OCI-LY3 (cell line): ENCODE measurements around the gene RAPGEF1.

ENCODE experiments used
- H2AFZ ChIP-seq: fragments of 200-600, 300-600 bp; shearing (Covaris generic); 2 replicates; pipeline ENCODE4 v1.6.0; 2014; ENCODE audit warnings: antibody characterized with exemption, low read depth, low read length
- H3K27ac ChIP-seq: fragments of 200-600, 300-600 bp; sonication (generic); 2 replicates; pipeline ENCODE4 v1.5.1; 2014; ENCODE audit warnings: mild to moderate bottlenecking, low read length, moderate library complexity, mixed read lengths
- H3K27me3 ChIP-seq: fragments of 200-600, 300-600 bp; sonication (generic); 2 replicates; pipeline ENCODE4 v1.6.1; 2014; ENCODE audit warnings: low read depth, low read length, mixed read lengths
- H3K36me3 ChIP-seq: fragments of 200-600, 300-600 bp; sonication (generic); replicated peaks from 2 replicates; pipeline ENCODE3; 2014; ENCODE audit warnings: low read depth, low read length, mixed read lengths
- H3K4me1 ChIP-seq: fragments of 300-600, 200-600 bp; sonication (generic); 2 replicates; pipeline ENCODE4 v1.6.1; 2014; ENCODE audit warnings: low read length, mixed read lengths
- H3K4me2 ChIP-seq: fragments of 200-600, 300-600 bp; sonication (generic); 2 replicates; pipeline ENCODE4 v1.6.1; 2014; ENCODE audit warnings: low read length, mixed read lengths
- H3K4me3 ChIP-seq: fragments of 300-600, 200-600 bp; sonication (generic); 2 replicates; pipeline ENCODE4 v1.5.1; 2014; ENCODE audit warnings: antibody characterized with exemption, mild to moderate bottlenecking, low read length, moderate library complexity
- H3K79me2 ChIP-seq: fragments of 300-600, 200-600 bp; shearing (Covaris generic); 2 replicates; pipeline ENCODE4 v1.6.1; 2014; ENCODE audit warnings: mild to moderate bottlenecking, low read length, mixed read lengths
- H3K9ac ChIP-seq: fragments of 300-600, 200-600 bp; shearing (Covaris generic); 2 replicates; pipeline ENCODE4 v1.6.0; 2014; ENCODE audit warnings: mild to moderate bottlenecking, low read length, moderate library complexity
- H3K9me3 ChIP-seq: fragments of 200-600, 300-600 bp; shearing (Covaris generic); 2 replicates; pipeline ENCODE4 v1.6.1; 2014; ENCODE audit warnings: low read length, mixed read lengths; ENCODE audit not compliant: insufficient read depth
- H4K20me1 ChIP-seq: fragments of 200-600, 300-600 bp; sonication (generic); 2 replicates; pipeline ENCODE4 v1.6.1; 2016; ENCODE audit warnings: low read length, mixed read lengths; ENCODE audit not compliant: insufficient read depth
- EZH2phosphoT487 ChIP-seq: fragments of 200-600 bp; shearing (Covaris generic); IDR thresholded peaks from 2 replicates; pipeline ENCODE4 v1.6.1; 2018; ENCODE audit warnings: antibody characterized with exemption, mixed run types, low read depth
- TF ChIP-seq, protein P1 (sequence below): fragments of 200-600, 300-600 bp; sonication (generic); IDR thresholded peaks from 2 replicates; pipeline ENCODE4 v1.5.1; 2014; ENCODE audit warnings: antibody characterized with exemption, low read length, low read depth

RAPGEF1 gene

DNA sequence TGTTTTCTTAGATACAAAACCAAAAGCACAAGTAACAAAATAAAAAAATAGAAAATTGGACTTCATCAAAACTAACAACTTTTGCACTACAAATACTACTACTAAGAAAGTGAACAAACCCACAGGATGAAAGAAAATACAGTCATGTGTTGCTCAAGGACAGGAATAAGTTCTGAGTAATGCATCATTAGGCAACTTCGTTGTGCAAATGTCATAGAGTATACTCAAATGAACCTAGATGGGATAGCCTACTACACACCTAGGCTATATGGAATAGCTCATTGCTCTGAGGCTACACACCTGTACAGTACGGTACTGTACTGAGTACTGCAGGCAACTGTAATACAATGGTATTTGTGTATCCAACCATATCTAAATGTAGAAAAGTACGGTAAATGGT lies 88.3 kb downstream of the RAPGEF1 start:
- no peaks in the 10 kb centered on the region for H3K9me3 ChIP-seq
- peaks cover 21% of the 10 kb centered on the region for H3K4me1 ChIP-seq
- H3K4me2 ChIP-seq: no peak overlapping the region
- H3K36me3 ChIP-seq: peaks cover 54% of the 10 kb centered on the region
- peaks cover 88% of the 10 kb centered on the region for H4K20me1 ChIP-seq
- no peak overlapping the region for H3K27ac ChIP-seq
- H3K27me3 ChIP-seq: no peaks in the 10 kb centered on the region
- H3K9ac ChIP-seq: no peak overlapping the region
- H2AFZ ChIP-seq: no peak overlapping the region
- H3K4me3 ChIP-seq: no peak overlapping the region
- TF ChIP-seq, protein P1, sequence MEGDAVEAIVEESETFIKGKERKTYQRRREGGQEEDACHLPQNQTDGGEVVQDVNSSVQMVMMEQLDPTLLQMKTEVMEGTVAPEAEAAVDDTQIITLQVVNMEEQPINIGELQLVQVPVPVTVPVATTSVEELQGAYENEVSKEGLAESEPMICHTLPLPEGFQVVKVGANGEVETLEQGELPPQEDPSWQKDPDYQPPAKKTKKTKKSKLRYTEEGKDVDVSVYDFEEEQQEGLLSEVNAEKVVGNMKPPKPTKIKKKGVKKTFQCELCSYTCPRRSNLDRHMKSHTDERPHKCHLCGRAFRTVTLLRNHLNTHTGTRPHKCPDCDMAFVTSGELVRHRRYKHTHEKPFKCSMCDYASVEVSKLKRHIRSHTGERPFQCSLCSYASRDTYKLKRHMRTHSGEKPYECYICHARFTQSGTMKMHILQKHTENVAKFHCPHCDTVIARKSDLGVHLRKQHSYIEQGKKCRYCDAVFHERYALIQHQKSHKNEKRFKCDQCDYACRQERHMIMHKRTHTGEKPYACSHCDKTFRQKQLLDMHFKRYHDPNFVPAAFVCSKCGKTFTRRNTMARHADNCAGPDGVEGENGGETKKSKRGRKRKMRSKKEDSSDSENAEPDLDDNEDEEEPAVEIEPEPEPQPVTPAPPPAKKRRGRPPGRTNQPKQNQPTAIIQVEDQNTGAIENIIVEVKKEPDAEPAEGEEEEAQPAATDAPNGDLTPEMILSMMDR: no peak
- H3K79me2 ChIP-seq: peaks cover 96% of the 10 kb centered on the region

DNA sequence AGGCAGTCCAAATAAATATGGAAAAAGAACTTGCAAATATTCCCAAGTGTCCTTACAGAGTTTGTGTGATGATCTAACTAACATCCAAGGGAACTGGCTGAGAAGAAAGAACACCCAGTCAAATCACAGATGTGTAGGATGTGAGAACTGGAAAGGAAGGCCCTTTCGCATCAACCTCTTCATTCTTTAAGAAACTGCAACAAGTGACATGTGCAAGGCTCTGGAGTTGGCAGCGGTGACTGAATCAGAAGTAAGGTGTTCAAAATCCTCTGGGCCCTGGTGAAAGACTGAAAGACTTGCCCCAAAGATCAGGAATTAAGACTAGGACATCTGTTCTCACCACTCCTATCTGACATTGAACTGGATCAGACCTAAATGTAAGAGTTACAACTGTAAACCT lies 88.7 kb downstream of the RAPGEF1 start:
- Histone ChIP-seq H3K4me2 (no peak overlapping the region), H3K27ac (no peak overlapping the region), H2AFZ (no peak overlapping the region), H3K9me3 (no peaks in the 10 kb centered on the region), H3K9ac (no peak overlapping the region), H3K27me3 (no peaks in the 10 kb centered on the region), H4K20me1 (peaks cover 89% of the 10 kb centered on the region), H3K4me3 (no peak overlapping the region), H3K79me2 (peaks cover 96% of the 10 kb centered on the region), H3K4me1 (peaks cover 21% of the 10 kb centered on the region), H3K36me3 (peaks cover 57% of the 10 kb centered on the region)
- TF ChIP-seq EZH2phosphoT487: no peak
- TF ChIP-seq, protein P1: no peak

- Histone ChIP-seq H3K4me3 (no peak overlapping the region), H3K36me3 (peaks cover 59% of the 10 kb centered on the region), H3K27me3 (no peaks in the 10 kb centered on the region), H3K79me2 (peaks cover 96% of the 10 kb centered on the region), H3K4me2 (no peak overlapping the region), H2AFZ (no peak overlapping the region), H3K4me1 (peaks cover 21% of the 10 kb centered on the region), H3K9me3 (no peaks in the 10 kb centered on the region), H3K27ac (no peak overlapping the region), H4K20me1 (peaks cover 89% of the 10 kb centered on the region), H3K9ac (no peak overlapping the region)
- no peak for TF ChIP-seq EZH2phosphoT487
- TF ChIP-seq, protein P1: no peak
Measured at GRCh38 chr9:131650254-131650653, 89.6 kb downstream of the RAPGEF1 start.

GRCh38 chr9:131649646-131650045 lies 90.2 kb downstream of the RAPGEF1 start:
- Histone ChIP-seq H3K27ac (no peak overlapping the region), H3K4me2 (no peak overlapping the region), H3K27me3 (no peaks in the 10 kb centered on the region), H2AFZ (no peak overlapping the region), H3K4me1 (peaks cover 21% of the 10 kb centered on the region), H3K9me3 (no peaks in the 10 kb centered on the region), H3K4me3 (no peak overlapping the region), H3K9ac (no peak overlapping the region), H3K79me2 (peaks cover 96% of the 10 kb centered on the region), H3K36me3 (peaks cover 58% of the 10 kb centered on the region), H4K20me1 (peaks cover 89% of the 10 kb centered on the region)
- TF ChIP-seq, protein P1: no peak
- TF ChIP-seq EZH2phosphoT487: no peak
